Mucosa of gallbladder (tissue), 1 donor: ENCODE measurements around the gene CD48. TPM values are rescaled to one million over a fixed set of nuclear protein-coding genes. Genes with fewer than 3 reads are reported as not detected.
A peak's percentile ranks its signal among the peaks of the same experiment; 100 is the strongest.
"Not testable (repeated sequence)": the region's sequence is repeated elsewhere in the genome, so short reads cannot be mapped to it uniquely, and the experiment has no call there.

Experiments
- DNase-seq: peaks from one replicate; pipeline ENCODE4 v3.0.0-alpha.2; 2020; ENCODE audit warnings: low spot score
- total RNA-seq: library from RNA; stranded (reverse); gene quantifications from one replicate; pipeline ENCODE4 v1.2.1, GENCODE V29; 2021
- donor health status: DM: no; HTN: no; CAD: no.

CD48 gene
- total RNA-seq, 1 donor from 2014 or later, result 15.0 TPM

DNA sequence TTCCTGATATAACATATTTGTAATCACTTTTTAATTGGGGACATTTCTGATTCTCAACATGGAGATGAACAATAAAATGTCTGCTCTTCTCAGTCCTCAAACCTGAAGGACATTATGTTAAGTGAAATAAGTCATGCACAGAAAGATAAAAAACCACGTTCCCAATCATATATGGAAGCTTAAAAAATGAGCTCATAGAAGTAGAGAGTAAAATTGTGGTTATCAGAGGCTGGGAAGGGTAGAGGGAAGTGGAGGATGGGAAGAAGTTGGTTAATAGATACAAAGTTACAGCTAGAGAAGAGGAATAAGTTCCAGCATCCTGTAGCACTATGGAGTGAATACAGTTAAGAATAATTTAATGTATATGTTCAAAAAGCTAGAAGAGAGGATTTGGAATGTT, 1.5 kb upstream of the CD48 start:
- DNase-seq, result no peak

GRCh38 chr1:160712525-160713080, 981 bp upstream of the CD48 start:
- DNase-seq, result not testable (repeated sequence)

DNA sequence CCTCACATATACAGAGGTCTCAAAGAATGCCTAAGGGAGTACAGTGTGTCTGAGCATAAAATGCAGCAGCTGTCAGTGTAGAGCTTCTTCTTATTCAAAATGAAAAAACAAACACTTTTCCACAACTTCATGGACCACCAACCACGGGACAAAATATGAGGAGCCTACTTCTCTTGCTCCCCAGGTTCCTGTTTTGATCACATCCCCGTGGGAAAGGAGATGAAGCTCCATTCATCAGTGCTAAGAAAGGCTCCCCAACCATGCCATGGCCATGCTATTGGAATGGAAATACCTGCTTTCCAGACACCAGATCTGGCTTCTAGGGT, 383 bp downstream of the CD48 start:
- DNase-seq, result no peak

DNA sequence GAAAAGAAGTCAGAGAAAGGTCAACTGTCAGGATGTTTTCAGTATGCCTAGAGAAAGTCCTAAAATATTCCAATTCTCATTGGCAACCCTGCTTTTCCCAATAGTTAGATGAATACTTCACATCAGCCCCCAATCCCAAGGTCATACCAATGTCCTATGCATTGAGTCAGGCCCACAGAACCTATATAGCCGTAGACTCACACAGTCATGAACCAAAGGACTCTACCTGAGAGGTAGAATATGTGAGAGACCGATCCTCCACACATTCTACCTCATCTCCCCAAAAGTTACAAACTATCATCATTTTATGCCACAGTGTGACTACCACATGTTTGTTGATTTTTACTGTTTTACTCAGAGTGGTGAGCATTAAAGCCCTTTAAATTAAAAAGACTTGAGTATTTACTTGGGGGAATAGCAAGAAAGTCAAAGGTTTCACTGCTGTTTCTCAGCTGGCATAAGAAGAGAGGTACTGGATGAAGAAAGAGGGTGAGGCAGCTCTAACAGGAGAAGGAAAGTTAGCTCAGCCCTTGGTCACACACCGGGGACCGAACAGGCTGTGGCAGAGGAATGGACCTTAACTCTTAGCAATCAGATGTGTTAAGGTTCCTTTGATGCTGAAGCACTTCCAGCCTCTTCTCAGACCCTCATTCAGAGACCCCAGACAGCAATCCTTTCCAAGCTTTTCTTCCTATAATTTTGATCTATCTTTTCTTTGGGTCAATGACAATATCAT, 937 bp downstream of the CD48 start:
- no peak for DNase-seq

DNA sequence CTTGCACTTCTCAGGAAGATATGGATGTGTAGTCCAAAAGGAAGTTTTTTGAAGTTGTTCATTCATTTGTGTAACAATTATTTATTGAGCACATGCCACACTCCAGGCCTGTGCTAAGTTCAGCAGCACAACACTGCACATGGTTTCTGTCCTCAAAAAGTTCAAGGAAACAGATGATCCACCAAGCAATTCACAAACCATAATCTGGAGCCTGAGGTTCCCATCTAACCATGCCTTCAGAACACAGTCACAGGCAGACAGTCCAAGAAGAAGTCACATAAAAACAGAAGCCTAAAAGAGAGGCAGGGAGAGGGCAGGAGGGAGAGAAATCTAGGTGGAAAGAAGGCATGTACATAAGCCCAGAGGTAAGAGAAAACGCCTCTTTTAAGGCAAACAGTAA, 1.9 kb downstream of the CD48 start:
- DNase-seq, result no peak

- no peak for DNase-seq
These were observed 2.8 kb downstream of the CD48 start for GRCh38 chr1:160708801-160709200.

DNA sequence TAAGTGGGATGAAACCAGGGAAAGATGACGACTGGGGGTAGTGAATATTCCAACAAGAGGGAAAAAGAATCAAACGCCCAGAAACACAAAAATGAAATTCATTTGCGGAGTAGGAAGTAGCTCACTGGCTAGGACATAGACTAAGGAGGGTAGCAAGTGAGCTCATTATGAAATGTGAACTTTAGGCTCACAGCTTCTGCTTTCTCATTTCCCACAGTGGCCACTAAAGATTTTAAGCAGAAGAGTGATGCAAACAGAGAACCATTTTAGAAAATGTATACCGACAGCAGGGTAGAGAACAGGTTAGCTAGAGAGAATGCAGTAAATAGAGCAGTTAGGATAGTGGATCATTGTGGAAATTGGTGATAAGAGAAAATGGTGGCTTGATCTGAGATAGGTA, 3.5 kb downstream of the CD48 start:
- no peak for DNase-seq

- no peak for DNase-seq
These were observed 4.2 kb downstream of the CD48 start for GRCh38 chr1:160707236-160708064.

GRCh38 chr1:160706526-160707235, 4.9 kb downstream of the CD48 start:
- no peak for DNase-seq

DNA sequence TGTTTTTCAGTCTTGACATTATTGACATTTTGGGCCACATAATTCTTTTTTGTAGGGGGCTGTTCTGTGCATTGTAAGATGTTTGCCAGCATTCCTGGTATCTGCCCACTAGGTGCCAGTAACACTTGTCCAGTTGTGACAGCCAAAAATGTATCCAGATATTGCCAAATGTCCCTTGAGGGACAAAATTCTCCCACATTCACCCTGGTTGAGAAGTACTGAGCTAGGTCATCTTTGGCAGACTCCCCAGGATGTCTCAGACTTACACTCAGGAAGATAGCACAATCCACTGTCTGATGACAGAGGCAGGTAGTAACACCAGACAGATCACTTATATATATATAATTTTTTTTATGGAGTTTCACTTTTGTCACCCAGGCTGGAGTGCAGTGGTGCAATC, 5.9 kb downstream of the CD48 start:
- no peak for DNase-seq

DNA sequence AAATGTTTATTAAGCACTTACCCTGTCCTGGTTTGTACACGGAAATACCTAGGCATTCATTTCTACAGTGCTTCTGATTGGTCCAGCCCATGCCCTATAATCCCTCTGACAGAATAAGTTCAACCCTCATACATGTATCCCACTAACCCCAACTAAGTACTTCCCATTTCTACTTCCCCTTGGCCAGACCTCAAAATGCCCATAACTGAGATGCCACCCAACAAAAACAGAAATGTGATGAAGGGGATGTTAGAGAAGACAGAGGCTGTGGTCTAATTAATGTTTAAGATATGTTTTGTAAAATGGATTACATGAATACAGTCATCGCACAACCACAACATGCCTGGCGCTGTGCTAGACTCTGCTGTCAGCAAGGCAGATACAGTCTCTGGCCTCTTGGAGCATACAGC, 6.4 kb downstream of the CD48 start:
- not testable (repeated sequence) for DNase-seq

DNA sequence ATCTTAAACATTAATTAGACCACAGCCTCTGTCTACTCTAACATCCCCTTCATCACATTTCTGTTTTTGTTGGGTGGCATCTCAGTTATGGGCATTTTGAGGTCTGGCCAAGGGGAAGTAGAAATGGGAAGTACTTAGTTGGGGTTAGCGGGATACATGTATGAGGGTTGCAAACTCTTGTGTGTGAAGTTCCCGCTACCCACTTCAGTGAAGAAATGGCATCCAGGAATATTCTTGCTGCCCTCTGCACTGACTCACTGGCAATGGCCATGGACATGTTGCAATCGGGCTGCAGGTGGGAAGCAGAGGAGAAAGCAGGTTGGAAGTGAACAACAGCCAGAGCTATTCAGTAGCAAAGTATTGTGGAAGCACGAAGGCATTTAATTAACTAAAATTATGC, 7.4 kb downstream of the CD48 start:
- DNase-seq, result no peak

- DNase-seq, result no peak
These were observed 9.5 kb downstream of the CD48 start for GRCh38 chr1:160702100-160702499.

DNA sequence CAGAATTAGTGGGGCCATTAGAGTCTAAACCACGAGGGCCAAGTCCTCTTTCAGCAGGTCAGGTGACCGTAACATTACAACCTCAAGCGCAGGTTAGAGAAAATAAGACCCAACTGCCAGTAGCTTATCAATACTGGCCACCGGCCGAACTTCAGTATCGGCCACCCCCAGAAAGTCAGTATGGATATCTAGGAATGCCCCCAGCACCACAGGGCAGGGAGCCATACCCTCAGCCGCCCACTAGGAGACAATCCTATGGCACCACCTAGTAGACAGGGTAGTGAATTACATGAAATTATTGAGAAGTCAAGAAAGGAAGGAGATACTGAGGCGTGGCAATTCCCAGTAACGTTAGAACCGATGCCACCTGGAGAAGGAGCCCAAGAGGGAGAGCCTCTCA, 19.2 kb downstream of the CD48 start:
- not testable (repeated sequence) for DNase-seq

- DNase-seq, result no peak
These were observed 26.4 kb downstream of the CD48 start for GRCh38 chr1:160685266-160685665.

DNA sequence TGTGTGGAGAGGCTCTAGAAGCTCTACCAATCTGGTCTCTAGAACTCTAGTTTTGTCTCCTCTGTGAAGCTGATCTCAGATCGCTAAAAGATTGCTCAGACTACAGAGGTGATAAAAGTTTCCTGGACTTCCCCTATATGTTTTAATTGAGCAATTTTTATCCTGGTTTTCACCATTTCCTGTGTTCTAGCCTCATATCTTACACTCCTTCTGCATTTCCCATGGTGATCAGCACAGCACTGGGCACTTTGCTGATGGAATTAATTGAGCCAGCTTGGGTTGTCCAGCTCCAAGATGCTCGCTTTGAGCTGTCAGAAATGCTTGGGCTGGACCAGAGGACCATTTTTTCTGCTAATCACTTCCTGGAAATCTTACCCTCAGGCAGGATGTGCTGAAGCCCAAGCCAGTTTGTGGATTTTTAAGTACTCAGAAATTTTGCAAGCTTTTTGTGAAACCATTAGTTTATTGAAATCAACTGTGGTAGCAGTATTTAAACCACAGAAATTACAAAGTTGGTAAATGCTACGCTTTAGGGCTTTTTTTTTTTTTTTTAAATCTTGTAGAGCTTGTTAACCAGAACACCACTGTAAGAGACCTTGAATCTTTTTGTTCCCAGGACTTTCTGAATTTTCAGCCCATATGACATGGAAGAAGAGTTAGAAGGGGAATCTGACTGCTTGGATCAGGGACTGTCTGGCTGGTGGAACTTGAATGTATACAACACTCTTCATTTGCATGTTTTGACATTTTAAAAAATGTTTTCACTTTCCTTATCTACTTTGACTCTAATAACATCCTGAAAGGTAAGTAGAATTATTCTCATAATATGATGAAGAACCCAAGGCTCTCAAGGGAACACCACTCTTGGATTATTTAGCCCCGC, 28.4 kb downstream of the CD48 start:
- no peak for DNase-seq

DNA sequence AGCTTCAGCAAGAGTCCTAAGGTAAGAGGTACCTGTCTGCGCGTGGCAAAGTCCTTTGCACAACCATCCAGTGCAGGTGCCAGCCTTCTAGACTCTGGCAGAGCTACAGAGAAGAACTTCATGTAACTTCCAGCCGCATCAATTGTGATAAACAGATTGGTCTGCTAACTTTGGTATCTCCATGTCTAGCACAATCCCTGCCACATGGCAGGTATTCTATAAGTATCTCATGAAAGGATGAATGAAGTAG, 29.8 kb downstream of the CD48 start:
- DNase-seq, result no peak

DNA sequence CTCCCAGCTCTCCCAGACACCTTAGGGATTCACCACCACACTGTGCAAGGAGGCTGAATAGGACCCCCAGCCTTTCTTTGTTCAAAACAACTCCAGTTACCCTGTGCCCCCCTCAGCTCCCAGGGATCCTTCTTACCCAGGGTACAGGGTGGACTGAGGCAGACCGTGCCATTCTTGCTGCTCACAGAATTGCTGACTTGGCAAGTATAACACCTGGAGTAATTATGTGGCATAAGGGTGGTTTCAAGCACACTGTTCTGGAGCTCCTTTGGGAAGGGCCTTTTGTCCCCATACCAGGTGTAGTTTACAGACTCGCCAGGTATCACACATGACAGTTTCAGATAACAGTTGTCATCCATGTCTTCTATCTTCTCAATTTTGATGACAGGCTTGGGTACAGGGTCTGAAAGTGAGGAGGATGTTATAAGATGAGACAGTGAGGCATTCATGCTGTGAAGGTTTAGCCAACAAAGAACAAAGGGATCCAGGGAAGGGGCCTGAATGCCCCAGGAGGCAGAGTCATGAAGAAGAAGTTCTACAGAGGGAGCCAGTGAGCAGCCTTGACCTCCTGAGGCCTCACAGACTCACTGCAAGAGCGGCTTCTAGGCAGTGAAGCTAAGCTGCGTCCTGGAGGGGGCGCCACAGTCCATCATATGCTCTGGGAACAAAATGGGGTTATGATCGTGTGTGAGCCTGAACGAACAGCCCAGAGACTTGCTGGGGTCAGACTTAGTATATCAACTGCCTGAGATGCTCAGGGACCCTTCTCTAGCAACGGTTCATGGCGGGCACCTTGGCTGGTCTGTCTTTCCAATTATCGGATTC, 30.3 kb downstream of the CD48 start:
- peak; percentile 55 for DNase-seq

GRCh38 chr1:160680399-160680798, 31.2 kb downstream of the CD48 start:
- DNase-seq, result no peak

GRCh38 chr1:160679893-160680292, 31.7 kb downstream of the CD48 start:
- no peak for DNase-seq
